SK-N-SH (cell line): Measurements from ENCODE around the gene TEX52.
"Not testable (repeated sequence)": the region's sequence is repeated elsewhere in the genome, so short reads cannot be mapped to it uniquely, and the experiment has no call there.

ENCODE experiments used
- CTCF ChIP-seq: fragments of 200-600 bp; sonication (generic); IDR thresholded peaks from 2 replicates; pipeline ENCODE4 v1.6.1; 2017; ENCODE audit warnings: antibody characterized with exemption, mild to moderate bottlenecking, moderate library complexity
- MXI1 ChIP-seq: IDR thresholded peaks from 2 replicates; pipeline ENCODE4 v1.6.1; 2012; ENCODE audit warnings: mild to moderate bottlenecking, low read depth, low read length, improper control_type of control experiment
- NFIC ChIP-seq: IDR thresholded peaks from 2 replicates; pipeline ENCODE4 v1.4.0; 2012; ENCODE audit warnings: borderline replicate concordance
- REST ChIP-seq: IDR thresholded peaks from 2 replicates; pipeline ENCODE4 v1.6.1; 2012; ENCODE audit warnings: mild to moderate bottlenecking, low read depth, low read length, moderate library complexity
- SMC3 ChIP-seq: IDR thresholded peaks from 2 replicates; pipeline ENCODE4 v1.6.1; 2012; ENCODE audit warnings: low read depth, low read length, improper control_type of control experiment
- TAF1 ChIP-seq: IDR thresholded peaks from 2 replicates; pipeline ENCODE4 v1.6.1; 2012; ENCODE audit warnings: low read depth, mild to moderate bottlenecking, low read length, moderate library complexity, borderline replicate concordance
- TEAD4 ChIP-seq: IDR thresholded peaks from 2 replicates; pipeline ENCODE4 v1.4.0; 2012; ENCODE audit warnings: mild to moderate bottlenecking, borderline replicate concordance; ENCODE audit not compliant: insufficient read depth
- USF2 ChIP-seq: fragments of 150-350 bp; IDR thresholded peaks from 2 replicates; pipeline ENCODE4 v1.6.1; 2017; ENCODE audit warnings: antibody characterized with exemption, low read length, low read depth, borderline replicate concordance

- not testable (repeated sequence) for TF ChIP-seq REST, SMC3, TEAD4, CTCF, MXI1, NFIC, TAF1, USF2
These were observed 6.6 kb upstream of the TEX52 start for GRCh38 chr12:2863402-2863801.
